CD4-positive, alpha-beta T cell treated with Interleukin-21 for 1 hour (primary cell): ENCODE data around the gene GLMP.
A peak's percentile ranks its signal among the peaks of the same experiment; 100 is the strongest.

ENCODE experiments used
- DNase-seq: peaks from one replicate; pipeline ENCODE4 v3.0.0-alpha.2; 2020

The GLMP gene

DNA sequence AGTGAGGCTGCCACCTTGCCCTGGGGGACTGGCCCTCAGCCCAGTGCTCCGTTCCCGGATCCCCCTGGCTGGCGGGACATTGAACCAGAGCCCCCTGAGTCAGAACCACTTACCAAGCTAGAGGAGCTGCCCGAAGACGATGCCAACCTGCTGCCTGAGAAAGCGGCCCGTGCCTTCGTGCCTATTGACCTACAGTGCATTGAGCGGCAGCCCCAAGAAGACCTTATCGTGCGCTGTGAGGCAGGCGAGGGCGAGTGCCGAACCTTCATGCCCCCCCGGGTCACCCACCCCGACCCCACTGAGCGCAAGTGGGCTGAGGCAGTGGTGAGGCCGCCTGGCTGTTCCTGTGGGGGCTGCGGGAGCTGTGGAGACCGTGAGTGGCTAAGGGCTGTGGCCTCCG lies 10.0 kb downstream of the GLMP start:
- DNase-seq, result no peak

GRCh38 chr1:156284757-156285156 lies 10.7 kb downstream of the GLMP start:
- DNase-seq, result no peak

DNA sequence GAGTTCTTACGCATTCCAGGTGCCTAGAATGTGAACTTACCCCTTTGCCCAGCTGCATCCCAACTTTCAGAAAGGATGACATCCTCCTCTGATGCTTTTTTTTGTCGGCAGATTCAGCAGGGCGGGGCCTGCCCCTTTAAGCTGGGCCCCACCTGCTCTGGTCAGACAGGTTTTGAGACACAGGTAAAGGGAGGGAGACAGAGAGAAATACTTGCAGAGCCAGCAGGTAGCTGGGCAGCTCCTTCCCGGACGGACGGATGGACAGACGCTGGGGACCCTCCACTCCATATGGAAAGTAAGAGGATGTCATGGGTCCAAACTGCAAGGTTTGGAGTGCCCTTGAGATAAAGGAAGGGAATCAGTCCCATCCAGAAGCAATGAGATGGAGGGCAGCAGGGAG lies 11.4 kb downstream of the GLMP start, which contains the start of gene TMEM79:
TMEM79 (plus strand) TSS at position 214 of the 400 bp plus-strand sequence. CDS start 902 bp downstream, outside the sequence.
- DNase-seq, result no peak

GRCh38 chr1:156283521-156283920 lies 12.0 kb downstream of the GLMP start:
- DNase-seq, result no peak

DNA sequence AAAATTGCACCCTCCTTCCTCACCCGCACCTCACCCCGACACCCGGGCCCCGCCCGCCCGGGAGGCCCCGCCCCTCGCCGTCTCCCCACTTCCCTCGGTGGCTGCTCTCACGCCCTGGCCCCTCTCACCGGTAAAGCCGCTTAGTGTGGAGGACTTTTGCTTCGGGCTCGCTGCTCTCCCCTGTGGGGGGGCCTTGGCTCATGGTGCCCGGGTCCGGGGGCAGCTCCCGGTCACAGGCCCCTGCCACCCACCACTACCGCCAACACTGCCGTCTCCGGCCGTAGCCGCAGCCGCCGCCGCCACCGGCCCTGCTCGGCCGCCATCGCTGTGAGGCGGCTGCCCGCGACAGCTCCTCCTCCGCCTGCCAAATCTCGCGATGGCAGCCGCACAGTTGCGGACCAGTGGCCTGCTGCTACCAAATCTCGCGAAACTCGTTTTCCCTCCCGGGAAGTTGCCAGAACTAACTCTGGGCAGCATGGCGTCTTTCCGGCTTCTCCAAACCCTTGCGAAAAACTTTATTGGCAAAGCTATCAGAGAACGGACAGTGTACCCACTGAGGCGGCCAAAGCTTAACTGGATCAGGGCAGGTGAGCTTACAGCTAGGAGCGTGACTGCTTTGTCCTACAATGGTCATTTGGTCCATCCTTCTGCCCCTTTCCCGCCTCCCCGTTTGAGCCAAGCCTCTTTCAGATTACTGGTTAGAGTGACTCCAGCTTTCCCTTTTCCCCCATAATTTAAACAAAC lies 12.8 kb downstream of the GLMP start, which contains the start of gene SMG5:
SMG5 (minus strand) TSS at position 347 of the 744 bp plus-strand sequence; CDS start at position 202, 145 bp downstream.
- peak; percentile 98 for DNase-seq

- peak; percentile 6 for DNase-seq
These were observed 13.6 kb downstream of the GLMP start for GRCh38 chr1:156281693-156282478.

- peak; percentile 23 for DNase-seq
These were observed 14.2 kb downstream of the GLMP start for GRCh38 chr1:156281281-156281680.

GRCh38 chr1:156279837-156280236 lies 15.6 kb downstream of the GLMP start:
- DNase-seq, result no peak

DNA sequence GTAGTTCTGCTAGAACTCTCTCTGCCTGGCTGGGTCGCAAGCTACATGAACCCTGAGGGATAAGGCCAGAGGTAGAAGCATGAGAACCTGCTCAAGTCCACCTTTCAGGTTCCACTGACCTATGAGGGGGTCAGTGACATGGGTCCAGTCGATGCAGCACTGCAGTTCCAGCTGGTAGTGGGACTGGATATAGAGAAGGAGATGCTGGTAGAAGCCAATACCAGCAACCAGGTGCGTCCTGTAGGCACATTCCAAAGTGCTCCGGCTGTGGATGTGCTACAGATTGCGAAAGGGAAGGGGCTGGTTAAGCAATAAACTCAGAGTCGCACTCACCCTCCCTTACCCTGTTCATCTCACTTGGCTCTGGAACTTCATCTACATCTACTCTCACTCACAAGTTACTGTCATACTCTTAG lies 18.5 kb downstream of the GLMP start:
- no peak for DNase-seq

- DNase-seq, result no peak
These were observed 18.9 kb downstream of the GLMP start for GRCh38 chr1:156276532-156276931.

GRCh38 chr1:156270314-156270713 lies 25.2 kb downstream of the GLMP start:
- no peak for DNase-seq

DNA sequence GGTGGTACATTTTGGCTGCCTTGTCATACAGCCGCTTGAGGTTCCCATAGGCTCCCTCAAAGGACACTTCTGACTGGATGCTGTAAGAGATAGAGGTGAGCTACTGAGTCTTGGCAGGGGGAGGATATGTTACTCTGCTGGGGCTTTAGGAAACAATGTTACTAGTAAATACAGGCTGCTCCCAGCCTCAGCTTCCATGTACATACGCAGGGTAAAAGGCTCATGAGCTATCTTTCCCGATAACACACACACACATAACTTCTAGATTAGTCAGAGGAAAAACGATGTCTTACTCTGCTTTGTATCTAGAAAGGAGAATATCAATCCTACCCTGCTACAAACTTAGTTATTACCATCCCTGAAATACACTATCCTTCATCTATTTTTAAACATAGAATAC lies 27.1 kb downstream of the GLMP start:
- DNase-seq, result no peak

DNA sequence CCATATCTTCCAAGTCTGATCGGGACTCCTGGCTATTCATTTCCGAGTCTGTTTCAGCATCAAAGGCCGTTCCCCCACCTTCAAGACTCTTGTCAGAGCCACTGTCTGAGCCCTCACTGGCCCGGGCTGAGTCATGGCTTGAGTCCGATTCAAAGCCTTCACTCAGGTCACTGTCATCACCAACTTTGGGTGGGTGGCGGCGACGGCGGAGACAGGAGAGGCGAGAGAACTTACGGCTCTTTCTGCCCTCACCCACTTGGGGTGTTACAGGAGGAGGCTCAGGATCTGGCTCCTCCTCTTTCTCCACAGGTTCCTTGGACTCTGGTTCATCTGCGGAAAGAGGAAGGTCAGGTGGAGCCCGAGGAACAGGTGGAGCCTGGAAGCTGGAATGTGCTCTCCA lies 29.4 kb downstream of the GLMP start:
- no peak for DNase-seq

DNA sequence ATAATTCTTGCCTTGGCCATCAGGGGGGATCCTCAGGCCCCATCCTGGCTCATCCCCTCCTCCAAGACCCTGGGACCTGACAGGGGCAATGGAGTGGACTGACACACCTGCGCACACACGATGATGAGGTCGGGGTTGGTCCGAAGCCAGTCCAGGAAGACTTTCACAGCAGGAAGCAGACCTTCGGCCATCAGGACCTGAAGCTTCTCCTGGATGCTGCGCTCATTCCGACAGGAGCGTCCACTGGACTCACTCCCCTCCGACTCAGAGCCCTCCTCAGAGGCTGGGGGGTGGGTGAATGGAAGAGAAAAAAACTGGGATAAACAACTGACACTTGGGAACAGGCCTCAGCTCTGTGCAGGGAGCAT lies 32.2 kb downstream of the GLMP start:
- DNase-seq, result no peak

GRCh38 chr1:156262461-156263287 lies 32.8 kb downstream of the GLMP start:
- DNase-seq, result no peak

GRCh38 chr1:156260896-156261295 lies 34.6 kb downstream of the GLMP start:
- no peak for DNase-seq

- DNase-seq, result no peak
These were observed 35.7 kb downstream of the GLMP start for GRCh38 chr1:156259805-156260204.

DNA sequence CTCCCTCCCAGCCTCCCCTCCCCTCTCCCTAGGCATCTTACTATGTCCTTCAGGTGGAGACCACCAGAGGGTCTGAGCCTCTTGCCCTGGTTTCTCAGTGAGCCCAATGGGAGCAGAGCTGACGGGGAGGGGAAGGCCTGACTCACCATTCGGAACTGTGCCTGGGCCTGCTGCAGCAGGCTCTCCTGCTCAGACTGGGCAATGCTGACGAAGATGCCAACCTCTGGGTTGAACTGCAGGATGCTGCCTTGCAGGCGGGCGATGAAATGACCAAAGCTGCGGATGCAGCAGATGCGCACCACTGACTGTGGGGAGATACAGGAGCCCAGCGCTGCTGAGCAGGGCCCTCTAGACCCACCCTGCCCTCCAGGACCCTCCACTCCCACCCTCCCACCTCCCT lies 36.6 kb downstream of the GLMP start:
- no peak for DNase-seq

DNA sequence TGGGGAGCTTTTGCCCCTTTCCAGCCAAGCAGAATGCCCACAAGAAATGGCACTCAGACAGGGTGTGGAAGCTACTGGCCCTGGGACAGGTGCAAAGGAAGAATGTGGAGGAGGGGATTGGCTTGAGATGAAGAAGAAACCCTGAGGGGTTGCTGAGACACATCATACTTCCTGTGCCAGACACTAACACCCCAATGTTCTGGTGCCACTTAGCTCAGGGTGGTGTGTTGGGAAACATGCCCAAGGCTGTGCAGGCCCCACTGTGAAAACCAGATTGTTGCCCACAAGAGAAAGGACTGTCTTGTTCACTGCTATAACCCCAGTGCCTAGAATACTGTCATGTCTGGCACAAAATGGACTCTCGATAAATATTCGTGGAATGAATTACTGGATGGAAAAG lies 37.8 kb downstream of the GLMP start:
- no peak for DNase-seq

DNA sequence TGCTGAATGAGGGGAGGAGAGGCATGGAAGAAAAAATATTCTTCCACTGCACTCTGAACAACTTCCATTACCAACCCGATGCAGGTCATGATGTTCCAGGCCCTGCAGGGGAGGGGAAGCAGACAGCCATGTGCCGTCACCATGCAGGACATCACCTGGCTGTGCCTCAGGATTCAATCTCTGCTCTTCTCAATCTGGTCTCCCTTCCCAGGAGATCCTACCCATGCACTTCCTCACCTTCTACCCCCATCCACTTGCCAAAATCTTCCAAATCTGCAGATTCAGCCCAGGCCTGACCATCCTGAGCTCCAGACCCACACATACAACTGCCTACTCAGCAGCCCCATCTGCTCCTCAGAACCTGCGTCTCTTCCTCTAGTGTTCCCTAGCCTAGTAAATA lies 41.8 kb downstream of the GLMP start:
- no peak for DNase-seq

GRCh38 chr1:156251527-156251926 lies 44.0 kb downstream of the GLMP start:
- no peak for DNase-seq

- no peak for DNase-seq
These were observed 45.9 kb downstream of the GLMP start for GRCh38 chr1:156249593-156249992.

GRCh38 chr1:156248323-156248683 lies 47.2 kb downstream of the GLMP start:
- no peak for DNase-seq
